H1 (cell line): ENCODE results near the gene ZNF598. TPM values are rescaled to one million over a fixed set of nuclear protein-coding genes. Genes with fewer than 3 reads are reported as not detected.
"Not testable (repeated sequence)": the region's sequence is repeated elsewhere in the genome, so short reads cannot be mapped to it uniquely, and the experiment has no call there.

Experiments used
- CTCF ChIA-PET: fragments of 300-600 bp; sonication (Branson Sonifier 250); formaldehyde crosslinking; loops from one replicate; lab custom pipeline; 2021; ENCODE audit not compliant: partially characterized antibody; lab: Charles Lee
- POLR2A ChIA-PET: fragments of 300-600 bp; sonication (Branson Sonifier 250); formaldehyde crosslinking; loops from one replicate; lab custom pipeline; 2021; ENCODE audit warnings: inconsistent platforms; ENCODE audit not compliant: partially characterized antibody; lab: Charles Lee
- DNase-seq, 2 experiments: peaks; one replicate each; pipeline versions ENCODE4 v3.0.0 to v3.0.0-alpha.2; 2010 to 2022; ENCODE audit warnings: low spot score in 2 of 2, low read depth in 1 of 2, mixed read lengths in 1 of 2
- FAIRE-seq: peaks from 2 replicates; lab custom pipeline; 2011; peaks lifted over from hg19 to GRCh38; lab: Jason Lieb, UNC
- H2AFZ ChIP-seq: 2 replicates; pipeline ENCODE4 v1.8.1; 2012; ENCODE audit warnings: low read length, inconsistent platforms
- H2AK5ac ChIP-seq: 2 replicates; pipeline ENCODE4 v1.6.1; 2013; ENCODE audit warnings: low read depth, low read length
- H2BK120ac ChIP-seq: replicated peaks from 2 replicates; pipeline ENCODE3; 2013; ENCODE audit warnings: low read depth, low read length, inconsistent platforms
- H2BK12ac ChIP-seq: 2 replicates; pipeline ENCODE4 v1.6.1; 2013; ENCODE audit warnings: low read depth, low read length
- H2BK15ac ChIP-seq: 2 replicates; pipeline ENCODE4 v1.6.1; 2013; ENCODE audit warnings: low read length
- H2BK20ac ChIP-seq: 2 replicates; pipeline ENCODE4 v1.6.1; 2013; ENCODE audit warnings: low read length
- H2BK5ac ChIP-seq: 2 replicates; pipeline ENCODE4 v1.6.1; 2013; ENCODE audit warnings: low read depth, low read length
- H3K14ac ChIP-seq: 2 replicates; pipeline ENCODE4 v1.6.1; 2013; ENCODE audit warnings: inconsistent platforms; ENCODE audit not compliant: insufficient read length
- H3K18ac ChIP-seq: 2 replicates; pipeline ENCODE4 v1.6.1; 2013; ENCODE audit warnings: low read length; ENCODE audit errors: extremely low read depth
- H3K23ac ChIP-seq: 2 replicates; pipeline ENCODE4 v1.6.1; 2013; ENCODE audit warnings: inconsistent platforms; ENCODE audit not compliant: insufficient read length
- H3K23me2 ChIP-seq: 2 replicates; pipeline ENCODE4 v1.6.1; 2013; ENCODE audit warnings: low read depth, low read length
- H3K27ac ChIP-seq: 2 replicates; pipeline ENCODE4 v1.6.1; 2011; ENCODE audit warnings: low read depth, low read length, inconsistent platforms
- H3K27me3 ChIP-seq, 4 experiments: replicated peaks in 1 of 4; 1 replicate in 1 of 4; 2 replicates in 3 of 4; pipeline versions ENCODE4 v1.6.1 to v1.8.1; 2011 to 2013; ENCODE audit warnings: low read length in 3 of 4, mild to moderate bottlenecking in 3 of 4, inconsistent platforms in 2 of 4, mixed read lengths in 2 of 4, moderate library complexity in 1 of 4; ENCODE audit not compliant: control insufficient read depth in 3 of 4, insufficient read depth in 3 of 4; ENCODE audit errors: extremely low read depth in 1 of 4
- H3K36me3 ChIP-seq, 4 experiments: 2 replicates each; pipeline versions ENCODE4 v1.6.1 to v1.8.1; 2011 to 2013; ENCODE audit warnings: mild to moderate bottlenecking in 4 of 4, low read length in 3 of 4, moderate library complexity in 2 of 4, control low read depth in 1 of 4, inconsistent platforms in 1 of 4; ENCODE audit not compliant: insufficient read depth in 4 of 4, control insufficient read depth in 2 of 4
- H3K4ac ChIP-seq: replicated peaks from 2 replicates; pipeline ENCODE3; 2013; ENCODE audit warnings: low read length, low read depth, mixed read lengths, inconsistent platforms; ENCODE audit not compliant: insufficient read length
- H3K4me1 ChIP-seq, 4 experiments: replicated peaks in 1 of 4; 1 replicate in 1 of 4; 2 replicates in 3 of 4; pipeline versions ENCODE4 v1.6.1 to v1.8.1; 2011 to 2013; ENCODE audit warnings: low read length in 3 of 4, inconsistent platforms in 2 of 4, mixed read lengths in 1 of 4; ENCODE audit not compliant: insufficient read depth in 4 of 4, control insufficient read depth in 3 of 4
- H3K4me2 ChIP-seq, 2 experiments: 2 replicates each; pipeline versions ENCODE4 v1.6.1 to v1.8.1; 2011 to 2013; ENCODE audit warnings: low read depth in 2 of 2, low read length in 2 of 2, control low read depth in 1 of 2, inconsistent platforms in 1 of 2, mild to moderate bottlenecking in 1 of 2; ENCODE audit not compliant: insufficient read depth in 1 of 2
- H3K4me3 ChIP-seq, 4 experiments: fragments of 200-600, 300-600 bp in 1 of 4; sonication (generic), shearing (Covaris generic), sonication (Bioruptor Twin) in 1 of 4; 2 replicates each; pipeline versions ENCODE4 v1.5.1 to v1.8.1; 2011 to 2016; ENCODE audit warnings: low read length in 4 of 4, low read depth in 3 of 4, control low read depth in 2 of 4, inconsistent platforms in 2 of 4, mild to moderate bottlenecking in 2 of 4, mixed read lengths in 1 of 4, moderate library complexity in 1 of 4; ENCODE audit not compliant: insufficient read depth in 2 of 4; ENCODE audit errors: extremely low read depth in 1 of 4
- H3K56ac ChIP-seq: replicated peaks from 2 replicates; pipeline ENCODE3; 2013; ENCODE audit warnings: low read depth, mild to moderate bottlenecking, mixed read lengths, low read length, inconsistent platforms; ENCODE audit not compliant: insufficient read length
- H3K79me1 ChIP-seq: 2 replicates; pipeline ENCODE4 v1.6.1; 2013; ENCODE audit warnings: low read depth, low read length, control low read depth
- H3K79me2 ChIP-seq, 2 experiments: 2 replicates each; pipeline versions ENCODE4 v1.6.1 to v1.8.1; 2012 to 2013; ENCODE audit warnings: low read length in 2 of 2, mild to moderate bottlenecking in 2 of 2, inconsistent platforms in 1 of 2; ENCODE audit not compliant: insufficient read depth in 2 of 2, control insufficient read depth in 1 of 2
- H3K9ac ChIP-seq, 4 experiments: replicated peaks in 1 of 4; 1 replicate in 1 of 4; 2 replicates in 3 of 4; pipeline versions ENCODE4 v1.6.1 to v1.8.1; 2011 to 2013; ENCODE audit warnings: low read depth in 3 of 4, low read length in 3 of 4, control low read depth in 2 of 4, mild to moderate bottlenecking in 2 of 4, moderate library complexity in 2 of 4, inconsistent platforms in 1 of 4; ENCODE audit errors: extremely low read depth in 1 of 4
- H3K9me3 ChIP-seq, 2 experiments: 2 replicates each; pipeline versions ENCODE4 v1.6.1 to v1.8.1; 2012 to 2013; ENCODE audit warnings: mild to moderate bottlenecking in 2 of 2, moderate library complexity in 2 of 2, control low read depth in 1 of 2, inconsistent platforms in 1 of 2, low read depth in 1 of 2, low read length in 1 of 2, mixed read lengths in 1 of 2; ENCODE audit not compliant: insufficient read depth in 2 of 2
- H4K20me1 ChIP-seq, 2 experiments: replicated peaks in 1 of 2; 2 replicates each; pipeline versions ENCODE3 to v1.8.1; 2011 to 2013; ENCODE audit warnings: inconsistent platforms in 2 of 2, low read length in 2 of 2, mild to moderate bottlenecking in 1 of 2; ENCODE audit not compliant: insufficient read depth in 2 of 2, control insufficient read depth in 1 of 2
- H4K5ac ChIP-seq: 2 replicates; pipeline ENCODE4 v1.6.1; 2013; ENCODE audit warnings: low read length, low read depth, mixed read lengths, inconsistent platforms; ENCODE audit not compliant: insufficient read length
- H4K8ac ChIP-seq: 2 replicates; pipeline ENCODE4 v1.8.0; 2013; ENCODE audit warnings: mild to moderate bottlenecking, moderate library complexity, low read length, inconsistent platforms; ENCODE audit not compliant: insufficient read depth; ENCODE audit errors: extremely low read depth
- H4K91ac ChIP-seq: replicated peaks from 2 replicates; pipeline ENCODE3; 2013; ENCODE audit warnings: low read length, mixed read lengths, inconsistent platforms; ENCODE audit not compliant: insufficient read length
- WGBS, 2 experiments: shearing (Covaris generic) in 1 of 2; methylation state at CpG; one replicate each; pipeline versions ENCODE4 v1.1.6 to v1.1.7; 2013 to 2015; ENCODE audit warnings: low lambda C conversion rate in 2 of 2, mixed read lengths in 2 of 2, inconsistent platforms in 1 of 2, low coverage in 1 of 2, missing lambda C conversion rate in 1 of 2; ENCODE audit not compliant: insufficient replicate concordance in 2 of 2, insufficient coverage in 1 of 2, insufficient read length in 1 of 2; ENCODE audit errors: extremely low coverage in 1 of 2, missing lambda C conversion rate in 1 of 2; 5-methylcytosine and 5-hydroxymethylcytosine counted together
- polyA plus RNA-seq, 7 experiments: library from polyadenylated mRNA; depleted of rRNA in 3 of 7; stranded (reverse) in 5 of 7; unstranded in 2 of 7; fragments of >200 nt in 5 of 7; fragments of 200-250 nt in 2 of 7; gene quantifications; 1 replicate in 5 of 7; 2 replicates in 1 of 7; 4 replicates in 1 of 7; pipeline versions ENCODE4 v1.2.1 to v1.2.3, GENCODE V29; 2011 to 2013; ENCODE audit warnings: missing spikeins in 2 of 7, mixed read lengths in 2 of 7
- total RNA-seq: library from RNA; stranded (reverse); fragmentation: NEBNext Ultra II Directional; extraction: Animal tissue kit (Norgen Biotek cat#: 25700); gene quantifications from 2 replicates; pipeline ENCODE4 v1.2.1, GENCODE V29; 2021

ZNF598 gene
- total and polyA plus RNA-seq, 2 of the 8 experiments (the other 6 are each of a cell fraction or from before 2014, with no cell fraction given): 29.3 to 47.6 TPM

GRCh38 chr16:2011726-2012125 is 2.1 kb upstream of the ZNF598 start:
- H2BK120ac ChIP-seq, H2BK5ac ChIP-seq, H2BK20ac ChIP-seq, H3K4me3 ChIP-seq, H2AK5ac ChIP-seq, H3K18ac ChIP-seq, H3K9me3 ChIP-seq, H4K8ac ChIP-seq, H3K36me3 ChIP-seq, H3K4me2 ChIP-seq, H2AFZ ChIP-seq, H3K27me3 ChIP-seq, H3K27ac ChIP-seq, H3K23ac ChIP-seq, H2BK15ac ChIP-seq, H3K4ac ChIP-seq, H4K5ac ChIP-seq, H4K91ac ChIP-seq, FAIRE-seq, H3K9ac ChIP-seq, H3K79me1 ChIP-seq, H3K56ac ChIP-seq, H2BK12ac ChIP-seq, H3K14ac ChIP-seq, DNase-seq: not testable (repeated sequence)
- peaks cover 12% of the 10 kb centered on the region; the same call in 1 of the 2 replicates for H3K23me2 ChIP-seq
- H3K4me1 ChIP-seq: peaks cover 3 to 20% (median 15%) of the 10 kb centered on the region in 4 experiments
- peaks cover 22 to 27% of the 10 kb centered on the region in 2 experiments; a peak in 3 of 4 replicates for H3K79me2 ChIP-seq
- WGBS, 2 experiments: 82% methylated on average over 8 of the region's 9 CpGs; no CpG with 5 or more reads in 1 of the 2 experiments
- peaks cover 7 to 20% of the 10 kb centered on the region in 2 experiments for H4K20me1 ChIP-seq
- ChIA-PET POLR2A (interaction anchor here (0.6 to 1.6 kb wide), 4 partner anchors 35 to 143 kb away, joined by 3 to 6 read pairs (median 4); partner anchors contain the start of gene TRAF7), CTCF (interaction anchor here (0.6 to 3.1 kb wide), 7 partner anchors 8 to 129 kb away, joined by 3 to 18 read pairs (median 4); no protein-coding TSS in a partner anchor)
